Ectodermal cell (in vitro differentiated cells): ENCODE results near the gene IFI30.
"Not testable (repeated sequence)": the region's sequence is repeated elsewhere in the genome, so short reads cannot be mapped to it uniquely, and the experiment has no call there.

Experiments
- H3K27ac ChIP-seq: 2 replicates; pipeline ENCODE4 v1.7.0; 2013; ENCODE audit warnings: mild to moderate bottlenecking, low read depth, low read length; ENCODE audit not compliant: insufficient read depth, poor library complexity, severe bottlenecking
- H3K27me3 ChIP-seq: 2 replicates; pipeline ENCODE4 v1.7.0; 2013; ENCODE audit warnings: mild to moderate bottlenecking, low read length; ENCODE audit not compliant: insufficient read depth, control insufficient read depth, poor library complexity, severe bottlenecking
- H3K36me3 ChIP-seq: one replicate; pipeline ENCODE4 v1.7.0; 2013; ENCODE audit warnings: low read length; ENCODE audit not compliant: control insufficient read depth, insufficient read depth
- H3K4me1 ChIP-seq: one replicate; pipeline ENCODE4 v1.7.0; 2013; ENCODE audit warnings: low read length; ENCODE audit not compliant: control insufficient read depth, insufficient read depth
- H3K4me3 ChIP-seq: 2 replicates; pipeline ENCODE4 v1.7.0; 2013; ENCODE audit warnings: low read depth, low read length, control low read depth; ENCODE audit not compliant: insufficient read depth
- H3K9me3 ChIP-seq: 2 replicates; pipeline ENCODE4 v1.7.0; 2013; ENCODE audit warnings: mild to moderate bottlenecking, low read length, moderate library complexity; ENCODE audit not compliant: control insufficient read depth
- WGBS, 2 experiments: methylation state at CpG; one replicate each; pipeline ENCODE4 v1.1.7; 2013; ENCODE audit warnings: missing lambda C conversion rate in 2 of 2; 5-methylcytosine and 5-hydroxymethylcytosine counted together

The IFI30 gene

GRCh38 chr19:18202397-18202777, 28.8 kb downstream of the IFI30 start:
- no peaks in the 10 kb centered on the region for H3K9me3 ChIP-seq
- H3K4me1 ChIP-seq: peaks cover 15% of the 10 kb centered on the region
- WGBS, 2 experiments: 92% methylated on average over 24 of the region's 24 CpGs
- no peaks in the 10 kb centered on the region for H3K36me3 ChIP-seq
- no peak overlapping the region for H3K4me3 ChIP-seq
- peaks cover 15% of the 10 kb centered on the region for H3K27me3 ChIP-seq
- no peak overlapping the region for H3K27ac ChIP-seq

- H3K36me3 ChIP-seq: no peaks in the 10 kb centered on the region
- peak overlapping the region; percentile 61 for H3K4me3 ChIP-seq
- no peak overlapping the region for H3K27ac ChIP-seq
- peaks cover 15% of the 10 kb centered on the region for H3K4me1 ChIP-seq
- no peaks in the 10 kb centered on the region for H3K9me3 ChIP-seq
- H3K27me3 ChIP-seq: peaks cover 15% of the 10 kb centered on the region
- 47 to 50% methylated on average over 32 of the region's 32 CpGs for WGBS, 2 experiments
These were observed 29.3 kb downstream of the IFI30 start for GRCh38 chr19:18202778-18203407.

GRCh38 chr19:18203408-18203862, 29.8 kb downstream of the IFI30 start:
- WGBS, 2 experiments: 8 to 10% methylated on average over 37 of the region's 38 CpGs
- Histone ChIP-seq H3K27me3 (peaks cover 15% of the 10 kb centered on the region), H3K36me3 (no peaks in the 10 kb centered on the region), H3K27ac (no peak overlapping the region), H3K9me3 (no peaks in the 10 kb centered on the region), H3K4me1 (peaks cover 15% of the 10 kb centered on the region), H3K4me3 (peak overlapping the region; percentile 61)

- Histone ChIP-seq H3K27ac (peak within 1 kb of the TSS; percentile 92), H3K4me3 (peak within 1 kb of the TSS; percentile 65), H3K27me3 (peaks cover 15% of the 10 kb centered on the region), H3K9me3 (no peaks in the 10 kb centered on the region), H3K36me3 (no peaks in the 10 kb centered on the region), H3K4me1 (peaks cover 15% of the 10 kb centered on the region)
- 0% methylated on average over 50 of the region's 50 CpGs for WGBS, 2 experiments
These were observed 30.3 kb downstream of the IFI30 start, which contains the start of gene RAB3A for GRCh38 chr19:18203863-18204393. TSS of gene RAB3A (minus strand) at chr19:18204042. CDS start at chr19:18202740, 1,302 bp downstream.

GRCh38 chr19:18204394-18205199, 31.0 kb downstream of the IFI30 start:
- 0% methylated on average over 20 to 22 of the region's 22 CpGs for WGBS, 2 experiments
- Histone ChIP-seq H3K27ac (peak overlapping the region; percentile 92), H3K4me1 (peaks cover 15% of the 10 kb centered on the region), H3K36me3 (no peaks in the 10 kb centered on the region), H3K27me3 (peaks cover 15% of the 10 kb centered on the region), H3K4me3 (peak overlapping the region; percentile 65), H3K9me3 (no peaks in the 10 kb centered on the region)

- no peaks in the 10 kb centered on the region for H3K36me3 ChIP-seq
- H3K27me3 ChIP-seq: peaks cover 15% of the 10 kb centered on the region
- H3K27ac ChIP-seq: peak overlapping the region; percentile 92
- H3K9me3 ChIP-seq: no peaks in the 10 kb centered on the region
- peak overlapping the region; percentile 65 for H3K4me3 ChIP-seq
- H3K4me1 ChIP-seq: peaks cover 15% of the 10 kb centered on the region
- 13 to 15% methylated on average over 36 of the region's 36 CpGs for WGBS, 2 experiments
These were observed 31.7 kb downstream of the IFI30 start for GRCh38 chr19:18205200-18205892.

GRCh38 chr19:18206018-18206417, 32.4 kb downstream of the IFI30 start:
- H3K9me3 ChIP-seq: no peaks in the 10 kb centered on the region
- H3K4me1 ChIP-seq: peaks cover 15% of the 10 kb centered on the region
- H3K27me3 ChIP-seq: peaks cover 15% of the 10 kb centered on the region
- WGBS, 2 experiments: 81 to 85% methylated on average over 10 to 12 of the region's 12 CpGs
- no peak overlapping the region for H3K27ac ChIP-seq
- peak overlapping the region; percentile 65 for H3K4me3 ChIP-seq
- H3K36me3 ChIP-seq: no peaks in the 10 kb centered on the region

- peaks cover 9% of the 10 kb centered on the region for H3K4me1 ChIP-seq
- no peaks in the 10 kb centered on the region for H3K9me3 ChIP-seq
- no peaks in the 10 kb centered on the region for H3K36me3 ChIP-seq
- 47% methylated on average over 30 to 32 of the region's 32 CpGs for WGBS, 2 experiments
- H3K4me3 ChIP-seq: no peak overlapping the region
- no peak overlapping the region for H3K27ac ChIP-seq
- H3K27me3 ChIP-seq: peaks cover 4% of the 10 kb centered on the region
These were observed 34.7 kb downstream of the IFI30 start for GRCh38 chr19:18208098-18208951.

GRCh38 chr19:18209912-18210311, 36.3 kb downstream of the IFI30 start:
- not testable (repeated sequence) for H3K4me1 ChIP-seq, H3K9me3 ChIP-seq
- 84 to 90% methylated on average over 5 of the region's 5 CpGs for WGBS, 2 experiments

More at GRCh38 chr19:18209912-18210311, 36.3 kb downstream of the IFI30 start:
- not testable (repeated sequence) for H3K4me3 ChIP-seq, H3K27me3 ChIP-seq, H3K36me3 ChIP-seq, H3K27ac ChIP-seq
